Subcutaneous adipose tissue (tissue), 4 donors: ENCODE data around the gene TOMM40. TPM values are rescaled to one million over a fixed set of nuclear protein-coding genes. Genes with fewer than 3 reads are reported as not detected.
"Not testable (repeated sequence)": the region's sequence is repeated elsewhere in the genome, so short reads cannot be mapped to it uniquely, and the experiment has no call there.

ENCODE experiments used
- CTCF ChIP-seq: fragments of 450-650 bp; IDR thresholded peaks from one replicate; pipeline ENCODE4 v1.5.1; 2016; ENCODE audit warnings: low read depth, mild to moderate bottlenecking, control low read depth, antibody characterized with exemption, moderate library complexity
- total RNA-seq, 4 donors: library from RNA; depleted of rRNA; stranded (reverse); fragments of >200 nt; gene quantifications; one replicate each; pipeline ENCODE4 v1.1.0, GENCODE V29; 2016

TOMM40 gene
- total RNA-seq, 4 donors from 2014 or later: 18.3 to 69.5 (median 34.6) TPM

- TF ChIP-seq CTCF: no peak
These were observed 14.5 kb downstream of the TOMM40 start, which contains the start of gene APOE for GRCh38 chr19:44905437-44906160. Gene APOE (plus strand): TSS chr19:44905796. CDS start chr19:44906625, 829 bp downstream.

GRCh38 chr19:44907613-44908012 is 16.6 kb downstream of the TOMM40 start:
- TF ChIP-seq CTCF: no peak

GRCh38 chr19:44908074-44908835 is 17.2 kb downstream of the TOMM40 start:
- TF ChIP-seq CTCF: no peak

- TF ChIP-seq CTCF: no peak
These were observed 17.8 kb downstream of the TOMM40 start for GRCh38 chr19:44908836-44909261.

GRCh38 chr19:44909775-44910174 is 18.7 kb downstream of the TOMM40 start:
- TF ChIP-seq CTCF: no peak

- TF ChIP-seq CTCF: no peak
These were observed 21.8 kb downstream of the TOMM40 start for GRCh38 chr19:44912854-44913253.

- not testable (repeated sequence) for TF ChIP-seq CTCF
These were observed 23.6 kb downstream of the TOMM40 start, which contains the start of gene APOC1 for GRCh38 chr19:44914433-44915206. Gene APOC1 (plus strand): TSS chr19:44914608. CDS start chr19:44914892, 284 bp downstream.
